Measurements from ENCODE around the gene TMEM203. TPM values are rescaled to one million over a fixed set of nuclear protein-coding genes. Genes with fewer than 3 reads are reported as not detected.

Gene TMEM203
- polyA plus RNA-seq, 1 experiment: 43.8 TPM

- Histone ChIP-seq H3K27me3 (ENCODE audit: control insufficient read depth, insufficient read depth, low read length) (no peaks in the 10 kb centered on the region), H3K4me3 (ENCODE audit: low read depth, low read length) (no peak overlapping the region), H3K36me3 (ENCODE audit: control insufficient read depth, insufficient read depth, low read length) (peaks cover 25% of the 10 kb centered on the region)
- ChIA-PET CTCF (interaction anchor here (1.4 kb wide), 1 partner anchor 46 kb away, joined by 3 read pairs; no protein-coding TSS in a partner anchor), POLR2A (no interaction called here)
- peak; percentile 14; the same call in 1 of the 2 replicates for TF ChIP-seq CTCF (IDR thresholded peaks at IDR 0.05; ENCODE audit: insufficient read depth, low read depth, low read length)
- DNase-seq (ENCODE audit: low read depth): no peak
Observed at GRCh38 chr9:137190315-137190856, 15.1 kb downstream of the TMEM203 start.

DNA sequence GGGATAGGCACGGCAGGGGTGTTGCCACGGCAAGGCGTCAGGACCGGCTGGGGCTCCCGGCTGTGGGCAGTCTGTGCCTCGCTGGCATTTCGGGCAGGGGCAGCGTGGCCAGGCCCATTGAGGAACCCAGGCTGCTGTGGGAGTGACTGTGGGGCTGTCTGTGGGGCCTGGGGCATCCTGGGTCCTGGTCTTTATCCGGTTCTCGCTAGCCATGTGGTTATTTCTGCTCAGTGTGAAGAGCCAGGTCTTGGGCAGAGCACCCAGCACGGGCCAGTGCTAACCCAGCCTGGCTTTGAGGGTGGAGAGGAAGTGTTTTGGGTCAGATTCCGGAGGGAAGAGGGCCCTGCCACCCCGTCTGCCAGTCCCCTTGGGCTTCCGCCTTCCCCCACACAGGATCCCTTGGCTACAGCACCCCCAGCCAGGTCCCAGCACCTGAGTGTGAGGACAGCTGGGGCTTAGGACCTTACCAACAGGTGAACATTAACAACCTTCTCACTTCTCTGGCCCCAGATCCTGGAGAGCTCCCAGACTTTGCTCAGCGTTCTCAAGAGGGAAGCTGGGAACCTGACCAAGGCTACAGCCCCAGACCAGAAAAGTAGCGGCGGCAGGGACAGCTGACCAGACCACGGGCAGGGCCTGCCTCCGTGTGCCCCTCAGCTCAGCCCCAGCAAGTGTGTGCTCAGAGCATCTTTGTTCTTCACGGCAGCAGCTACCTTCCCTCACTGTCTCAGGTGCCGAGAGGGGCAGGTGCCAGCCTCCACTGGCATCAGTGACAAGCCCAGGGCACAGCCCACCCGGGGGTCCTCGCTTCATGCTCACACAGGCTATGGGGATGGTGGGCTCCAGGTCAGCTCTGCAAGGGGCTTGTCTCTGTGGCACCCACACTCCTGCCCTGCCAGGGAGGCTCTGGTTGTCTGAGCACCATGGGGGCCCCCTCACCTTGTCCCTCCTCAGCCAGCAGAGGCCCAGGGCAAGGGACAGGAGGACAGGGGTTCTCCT, 15.9 kb downstream of the TMEM203 start:
- Histone ChIP-seq H3K4me3 (ENCODE audit: low read depth, low read length) (peak overlapping the region; percentile 98), H3K27me3 (ENCODE audit: control insufficient read depth, insufficient read depth, low read length) (no peaks in the 10 kb centered on the region), H3K36me3 (ENCODE audit: control insufficient read depth, insufficient read depth, low read length) (peaks cover 29% of the 10 kb centered on the region)
- TF ChIP-seq CTCF (IDR thresholded peaks at IDR 0.05; ENCODE audit: insufficient read depth, low read depth, low read length): no peak
- POLR2A ChIA-PET: interaction anchor here (0.6 to 0.9 kb wide), 3 partner anchors 10 to 252 kb away, joined by 3 to 6 read pairs (median 3); no protein-coding TSS in a partner anchor
- CTCF ChIA-PET: interaction anchor here (0.6 to 1.5 kb wide), 6 partner anchors 10 to 47 kb away, joined by 3 to 8 read pairs (median 3); partner anchors contain the start of gene RNF224
- DNase-seq (ENCODE audit: low read depth): no peak

DNA sequence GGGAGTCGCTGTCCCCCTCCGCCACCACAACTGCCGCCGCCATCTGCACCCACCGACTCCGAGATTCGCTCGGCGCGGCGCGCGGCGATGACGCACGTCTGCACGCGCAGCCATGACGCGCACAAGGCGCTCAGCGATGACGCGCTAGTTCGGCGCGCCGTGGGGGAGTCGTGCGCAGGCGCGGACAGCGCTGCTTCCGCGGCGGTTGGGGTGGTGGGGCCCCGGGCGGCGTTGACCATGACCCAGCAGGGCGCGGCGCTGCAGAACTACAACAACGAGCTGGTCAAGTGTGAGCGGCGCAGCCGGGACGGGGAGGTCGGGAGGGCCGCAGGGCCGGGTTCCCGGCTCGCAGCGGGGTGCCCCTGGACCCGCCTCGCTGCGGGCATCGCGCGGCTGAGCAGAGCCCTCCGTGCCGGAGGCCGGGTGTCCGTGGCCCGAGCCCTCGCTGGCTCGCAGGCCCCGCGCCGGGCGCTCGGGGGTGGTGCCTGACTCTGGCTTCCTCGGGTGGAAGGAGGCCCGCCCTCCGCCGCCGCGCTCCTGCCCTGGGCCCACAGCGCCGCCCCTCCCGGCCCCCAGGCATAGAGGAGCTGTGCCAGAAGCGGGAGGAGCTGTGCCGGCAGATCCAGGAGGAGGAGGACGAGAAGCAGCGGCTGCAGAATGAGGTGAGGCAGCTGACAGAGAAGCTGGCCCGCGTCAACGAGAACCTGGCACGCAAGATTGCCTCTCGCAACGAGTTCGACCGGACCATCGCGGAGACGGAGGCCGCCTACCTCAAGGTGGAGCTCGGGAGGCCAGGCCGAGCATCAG, 16.8 kb downstream of the TMEM203 start, which contains the start of the genes ANAPC2 and SSNA1:
TSS of gene ANAPC2 (minus strand) at position 71 of the 807 bp plus-strand sequence. CDS start at position 43, 28 bp downstream.
TSS of gene SSNA1 (plus strand) at position 187 of the 807 bp plus-strand sequence. CDS start at position 238, 51 bp downstream.
- peak within 1 kb of the TSS; percentile 98 for H3K4me3 ChIP-seq (ENCODE audit: low read depth, low read length)
- POLR2A ChIA-PET: interaction anchor here (0.6 to 0.9 kb wide), 4 partner anchors 11 to 389 kb away, joined by 3 to 11 read pairs (median 4); no protein-coding TSS in a partner anchor
- H3K36me3 ChIP-seq (ENCODE audit: control insufficient read depth, insufficient read depth, low read length): peaks cover 33% of the 10 kb centered on the region
- DNase-seq (ENCODE audit: low read depth): peak; percentile 50
- CTCF ChIA-PET: interaction anchor here (0.6 to 1.5 kb wide), 8 partner anchors 10 to 407 kb away, joined by 3 to 8 read pairs (median 3); partner anchors contain the start of gene RNF224
- peak; percentile 60 for TF ChIP-seq CTCF (IDR thresholded peaks at IDR 0.05; ENCODE audit: insufficient read depth, low read depth, low read length)
- H3K27me3 ChIP-seq (ENCODE audit: control insufficient read depth, insufficient read depth, low read length): no peaks in the 10 kb centered on the region

DNA sequence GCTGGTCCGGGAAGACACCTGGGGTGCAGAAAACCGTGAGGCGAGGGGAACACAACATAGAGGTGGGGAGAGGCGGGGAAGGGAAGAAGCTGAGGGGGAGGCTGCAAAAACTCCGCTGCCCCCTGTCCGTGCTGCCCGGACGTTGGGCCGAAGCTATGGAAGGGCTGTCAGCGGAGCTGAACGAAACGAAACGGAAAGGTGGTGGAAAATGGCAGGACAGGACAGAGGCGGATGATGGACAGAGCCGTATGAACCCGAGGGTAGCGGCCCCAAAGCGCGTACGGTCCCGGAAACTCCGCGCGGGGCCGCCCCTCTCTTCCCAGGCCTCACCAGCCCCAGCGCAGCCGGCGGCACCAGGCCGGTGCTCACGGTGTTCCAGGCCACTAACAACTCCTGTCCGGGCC, 17.4 kb downstream of the TMEM203 start:
- Histone ChIP-seq H3K4me3 (ENCODE audit: low read depth, low read length) (peak overlapping the region; percentile 98), H3K27me3 (ENCODE audit: control insufficient read depth, insufficient read depth, low read length) (no peaks in the 10 kb centered on the region), H3K36me3 (ENCODE audit: control insufficient read depth, insufficient read depth, low read length) (peaks cover 37% of the 10 kb centered on the region)
- no peak for TF ChIP-seq CTCF (IDR thresholded peaks at IDR 0.05; ENCODE audit: insufficient read depth, low read depth, low read length)
- POLR2A ChIA-PET: no interaction called here
- CTCF ChIA-PET: interaction anchor here (0.6 to 1.4 kb wide), 4 partner anchors 11 to 406 kb away, joined by 3 to 5 read pairs (median 3); partner anchors contain the start of gene TMEM210
- DNase-seq (ENCODE audit: low read depth): no peak

All from BJ (cell line).